OCI-LY7 (cell line): ENCODE data around the gene SSBP4. TPM values are rescaled to one million over a fixed set of nuclear protein-coding genes. Genes with fewer than 3 reads are reported as not detected.

Experiments
- BruUV-seq: library from RNA; stranded (reverse); fragments of 400-500 nt; replicated peaks from 2 replicates; lab custom pipeline; 2021; lab: Mats Ljungman, UMichigan
- CTCF ChIA-PET: fragments of 300-600 bp; sonication (Branson Sonifier 250); formaldehyde crosslinking; loops from one replicate; lab custom pipeline; 2022; ENCODE audit warnings: antibody characterized with exemption; ENCODE audit not compliant: unreplicated experiment; lab: Charles Lee
- POLR2A ChIA-PET: fragments of 300-600 bp; sonication (Branson Sonifier 250); formaldehyde crosslinking; loops from one replicate; lab custom pipeline; 2022; ENCODE audit warnings: antibody characterized with exemption; lab: Charles Lee
- DNase-seq: peaks from one replicate; pipeline ENCODE4 v3.0.0-alpha.2; 2015; ENCODE audit warnings: low spot score
- H2AFZ ChIP-seq: fragments of 200-600 bp; sonication (generic), shearing (Covaris generic); 2 replicates; pipeline ENCODE4 v1.6.1; 2014; ENCODE audit warnings: mild to moderate bottlenecking, antibody characterized with exemption, low read length, moderate library complexity
- H3K27ac ChIP-seq: fragments of 200-600 bp; sonication (generic); 2 replicates; pipeline ENCODE4 v1.5.1; 2014; ENCODE audit warnings: mixed run types, low read depth, mild to moderate bottlenecking, moderate library complexity, low read length, inconsistent platforms; ENCODE audit not compliant: poor library complexity, severe bottlenecking
- H3K36me3 ChIP-seq: fragments of 200-600 bp; sonication (generic); 2 replicates; pipeline ENCODE4 v1.6.1; 2014; ENCODE audit warnings: mild to moderate bottlenecking, antibody characterized with exemption, low read length, moderate library complexity, mixed read lengths; ENCODE audit not compliant: insufficient read depth
- H3K4me1 ChIP-seq: fragments of 200-600 bp; sonication (generic); 2 replicates; pipeline ENCODE4 v1.5.1; 2014; ENCODE audit warnings: mild to moderate bottlenecking, low read length; ENCODE audit not compliant: insufficient read depth, poor library complexity, severe bottlenecking
- H3K4me2 ChIP-seq: fragments of 200-600 bp; sonication (generic); 2 replicates; pipeline ENCODE4 v1.6.1; 2014; ENCODE audit warnings: mild to moderate bottlenecking, low read length
- H3K4me3 ChIP-seq: fragments of 200-600 bp; sonication (generic); 2 replicates; pipeline ENCODE4 v1.5.1; 2014; ENCODE audit warnings: mild to moderate bottlenecking, low read depth, low read length; ENCODE audit not compliant: poor library complexity, severe bottlenecking
- H3K79me2 ChIP-seq: fragments of 200-600 bp; sonication (generic); 2 replicates; pipeline ENCODE4 v1.6.1; 2016; ENCODE audit warnings: low read depth, mild to moderate bottlenecking, low read length, moderate library complexity, mixed read lengths; ENCODE audit not compliant: insufficient read depth
- H3K9me2 ChIP-seq: fragments of 200-600 bp; sonication (generic); 2 replicates; pipeline ENCODE4 v1.6.1; 2016; ENCODE audit warnings: mild to moderate bottlenecking, low read length, mixed read lengths; ENCODE audit not compliant: insufficient read depth
- H3K9me3 ChIP-seq: fragments of 200-600 bp; sonication (generic); 2 replicates; pipeline ENCODE4 v1.6.1; 2014; ENCODE audit warnings: mild to moderate bottlenecking, mixed run types, low read length, mixed read lengths
- H4K20me1 ChIP-seq: fragments of 200-600 bp; sonication (generic); 2 replicates; pipeline ENCODE4 v1.6.1; 2014; ENCODE audit warnings: mild to moderate bottlenecking, antibody characterized with exemption, low read length, moderate library complexity, mixed read lengths; ENCODE audit not compliant: insufficient read depth
- CTCF ChIP-seq: fragments of 200-600 bp; sonication (generic); conservative IDR thresholded peaks from 2 replicates; pipeline ENCODE4 v1.5.1; 2014; ENCODE audit warnings: mild to moderate bottlenecking, antibody characterized with exemption, low read length, moderate library complexity, mixed read lengths
- EZH2phosphoT487 ChIP-seq: fragments of 200-600 bp; sonication (generic); IDR thresholded peaks from 2 replicates; pipeline ENCODE4 v1.6.1; 2018; ENCODE audit warnings: low read depth, borderline replicate concordance, mild to moderate bottlenecking, mixed run types, antibody characterized with exemption, low read length, moderate library complexity, mixed read lengths
- intact Hi-C: fragments of 100-400 bp; cut with micrococcal nuclease; formaldehyde crosslinking; loops from one replicate; pipeline ENCODE4 v1.10.0; 2022; ENCODE audit not compliant: unreplicated experiment
- total RNA-seq, 2 experiments: library from RNA; depleted of rRNA in 1 of 2; stranded (reverse); fragments of >200 nt in 1 of 2; shearing (Covaris generic) in 1 of 2; gene quantifications; 2 replicates each; pipeline ENCODE4 v1.2.3, GENCODE V29; 2014 to 2022

SSBP4 gene
- total RNA-seq, 2 experiments from 2014 or later: 92.9 to 117 TPM

- BruUV-seq: no TSS peak
- Histone ChIP-seq H4K20me1 (no peaks in the 10 kb centered on the region), H3K4me3 (no peak overlapping the region), H3K4me1 (peaks cover 11% of the 10 kb centered on the region), H3K4me2 (no peak overlapping the region), H3K9me2 (no peaks in the 10 kb centered on the region), H3K9me3 (0 out of 2 replicates have a peak, but pooled peaks cover 7% of the 10 kb centered on the region), H2AFZ (no peak overlapping the region), H3K27ac (no peak overlapping the region), H3K79me2 (no peaks in the 10 kb centered on the region), H3K36me3 (peaks cover 21% of the 10 kb centered on the region)
- no peak for DNase-seq
- intact Hi-C loops: no loop called here
- POLR2A ChIA-PET: no interaction called here
- CTCF ChIA-PET: no interaction called here
- TF ChIP-seq CTCF (no peak), EZH2phosphoT487 (no peak)
Observed at GRCh38 chr19:18439025-18439909, 20.1 kb downstream of the SSBP4 start.

GRCh38 chr19:18439910-18440237 lies 20.7 kb downstream of the SSBP4 start:
- Histone ChIP-seq H3K27ac (no peak overlapping the region), H3K79me2 (no peaks in the 10 kb centered on the region), H3K36me3 (peaks cover 26% of the 10 kb centered on the region), H3K4me2 (no peak overlapping the region), H3K9me3 (0 out of 2 replicates have a peak, but pooled peaks cover 7% of the 10 kb centered on the region), H4K20me1 (no peaks in the 10 kb centered on the region), H3K4me3 (no peak overlapping the region), H3K9me2 (no peaks in the 10 kb centered on the region), H2AFZ (no peak overlapping the region), H3K4me1 (peaks cover 11% of the 10 kb centered on the region)
- intact Hi-C loops: no loop called here
- ChIA-PET CTCF (no interaction called here), POLR2A (no interaction called here)
- DNase-seq: no peak
- no TSS peak for BruUV-seq
- TF ChIP-seq CTCF (no peak), EZH2phosphoT487 (no peak)

- Histone ChIP-seq H3K36me3 (peaks cover 29% of the 10 kb centered on the region), H2AFZ (no peak overlapping the region), H3K9me2 (no peaks in the 10 kb centered on the region), H3K79me2 (no peaks in the 10 kb centered on the region), H4K20me1 (no peaks in the 10 kb centered on the region), H3K4me2 (no peak overlapping the region), H3K27ac (no peak overlapping the region), H3K4me1 (peaks cover 11% of the 10 kb centered on the region), H3K4me3 (no peak overlapping the region), H3K9me3 (0 out of 2 replicates have a peak, but pooled peaks cover 7% of the 10 kb centered on the region)
- CTCF ChIA-PET: interaction anchor here (1.2 kb wide), 1 partner anchor 10 kb away, joined by 4 read pairs; no protein-coding TSS in a partner anchor
- no TSS peak for BruUV-seq
- TF ChIP-seq EZH2phosphoT487 (no peak), CTCF (peak; percentile 78)
- DNase-seq: peak; percentile 57
- intact Hi-C loops: no loop called here
- POLR2A ChIA-PET: no interaction called here
Observed at GRCh38 chr19:18440415-18440877, 21.2 kb downstream of the SSBP4 start.
